Loucy (cell line): ENCODE measurements around the gene FPGS.

ENCODE experiments used
- H2AFZ ChIP-seq: fragments of 200-600 bp; sonication (generic); 2 replicates; pipeline ENCODE4 v1.6.0; 2016; ENCODE audit warnings: antibody characterized with exemption, mild to moderate bottlenecking, low read length, moderate library complexity
- H3F3A ChIP-seq: fragments of 200-600 bp; 2 replicates; pipeline ENCODE4 v1.6.0; 2016; ENCODE audit warnings: antibody characterized with exemption, low read depth, mild to moderate bottlenecking
- H3K27me3 ChIP-seq: fragments of 200-600 bp; sonication (generic); 2 replicates; pipeline ENCODE4 v1.6.1; 2014; ENCODE audit warnings: low read length, mild to moderate bottlenecking; ENCODE audit not compliant: insufficient read depth, poor library complexity, severe bottlenecking
- H3K36me3 ChIP-seq: fragments of 200-600 bp; sonication (generic); 2 replicates; pipeline ENCODE4 v1.6.1; 2016; ENCODE audit warnings: low read length; ENCODE audit not compliant: insufficient read depth
- H3K4me1 ChIP-seq: fragments of 200-600 bp; sonication (generic); 2 replicates; pipeline ENCODE4 v1.5.1; 2014; ENCODE audit warnings: low read length, mild to moderate bottlenecking; ENCODE audit not compliant: insufficient read depth, poor library complexity, severe bottlenecking
- H3K4me2 ChIP-seq: fragments of 200-600 bp; sonication (generic); 2 replicates; pipeline ENCODE4 v1.6.0; 2014; ENCODE audit warnings: antibody characterized with exemption, low read length, low read depth, mild to moderate bottlenecking; ENCODE audit not compliant: poor library complexity, severe bottlenecking
- H3K4me3 ChIP-seq: fragments of 200-600 bp; sonication (generic); 2 replicates; pipeline ENCODE4 v1.5.1; 2014; ENCODE audit warnings: low read length, mild to moderate bottlenecking, mixed read lengths; ENCODE audit not compliant: poor library complexity, severe bottlenecking
- H3K79me2 ChIP-seq: fragments of 200-600 bp; sonication (generic); 2 replicates; pipeline ENCODE4 v1.6.1; 2014; ENCODE audit warnings: low read length; ENCODE audit not compliant: insufficient read depth
- H3K9ac ChIP-seq: fragments of 200-600 bp; sonication (generic); 2 replicates; pipeline ENCODE4 v1.6.0; 2014; ENCODE audit warnings: mild to moderate bottlenecking, low read depth, low read length, moderate library complexity; ENCODE audit not compliant: poor library complexity, severe bottlenecking
- H3K9me2 ChIP-seq: fragments of 200-600 bp; sonication (generic); replicated peaks from 2 replicates; pipeline ENCODE4 v1.6.1; 2016; ENCODE audit warnings: low read depth, low read length, mixed read lengths
- H3K9me3 ChIP-seq: fragments of 200-600 bp; sonication (generic); 2 replicates; pipeline ENCODE4 v1.6.1; 2014; ENCODE audit warnings: mild to moderate bottlenecking, antibody characterized with exemption, low read length, low read depth; ENCODE audit not compliant: insufficient read depth
- H4K20me1 ChIP-seq: fragments of 200-600 bp; sonication (generic); 2 replicates; pipeline ENCODE4 v1.6.0; 2014; ENCODE audit warnings: antibody characterized with exemption, low read length, mild to moderate bottlenecking; ENCODE audit not compliant: insufficient read depth, poor library complexity, severe bottlenecking
- CTCF ChIP-seq: fragments of 200-600 bp; sonication (generic); conservative IDR thresholded peaks from 2 replicates; pipeline ENCODE4 v1.5.1; 2014; ENCODE audit warnings: mild to moderate bottlenecking, antibody characterized with exemption, low read length
- EZH2phosphoT487 ChIP-seq: fragments of 200-600 bp; IDR thresholded peaks from 2 replicates; pipeline ENCODE4 v1.6.1; 2018; ENCODE audit warnings: antibody characterized with exemption, mild to moderate bottlenecking, moderate library complexity, borderline replicate concordance

FPGS gene

GRCh38 chr9:127758843-127759242, 43.8 kb upstream of the FPGS start:
- no peaks in the 10 kb centered on the region for H3K9me3 ChIP-seq
- H3K27me3 ChIP-seq, result no peaks in the 10 kb centered on the region
- no peaks in the 10 kb centered on the region for H3K4me1 ChIP-seq
- no peaks in the 10 kb centered on the region for H3K9me2 ChIP-seq
- peaks cover 25% of the 10 kb centered on the region for H3K79me2 ChIP-seq
- H4K20me1 ChIP-seq, result peaks cover 15% of the 10 kb centered on the region
- peaks cover 33% of the 10 kb centered on the region; the same call in 1 of the 2 replicates for H3K36me3 ChIP-seq
- TF ChIP-seq CTCF, result no peak
- no peak for TF ChIP-seq EZH2phosphoT487
- no peak overlapping the region for H3K4me3 ChIP-seq
- H3K9ac ChIP-seq, result no peak overlapping the region
- H2AFZ ChIP-seq, result no peak overlapping the region
- no peak overlapping the region for H3K4me2 ChIP-seq
- H3F3A ChIP-seq, result no peaks in the 10 kb centered on the region

- H3K4me3 ChIP-seq, result no peak overlapping the region
- H3F3A ChIP-seq, result no peaks in the 10 kb centered on the region
- H3K4me2 ChIP-seq, result no peak overlapping the region
- no peaks in the 10 kb centered on the region for H3K9me3 ChIP-seq
- peaks cover 17% of the 10 kb centered on the region for H4K20me1 ChIP-seq
- peaks cover 39% of the 10 kb centered on the region; the same call in 1 of the 2 replicates for H3K36me3 ChIP-seq
- H3K9ac ChIP-seq, result no peak overlapping the region
- TF ChIP-seq CTCF (no peak), EZH2phosphoT487 (no peak)
- no peaks in the 10 kb centered on the region for H3K4me1 ChIP-seq
- H3K79me2 ChIP-seq, result peaks cover 44% of the 10 kb centered on the region
- H2AFZ ChIP-seq, result no peak overlapping the region
- no peaks in the 10 kb centered on the region for H3K9me2 ChIP-seq
- no peaks in the 10 kb centered on the region for H3K27me3 ChIP-seq
These were observed 41.6 kb upstream of the FPGS start for GRCh38 chr9:127761061-127761460.

- H3K4me3 ChIP-seq, result no peak overlapping the region
- H3K9me2 ChIP-seq, result no peaks in the 10 kb centered on the region
- H3K4me2 ChIP-seq, result no peak overlapping the region
- H3F3A ChIP-seq, result no peaks in the 10 kb centered on the region
- H3K36me3 ChIP-seq, result peaks cover 40% of the 10 kb centered on the region; the same call in 1 of the 2 replicates
- H4K20me1 ChIP-seq, result peaks cover 21% of the 10 kb centered on the region
- peaks cover 48% of the 10 kb centered on the region for H3K79me2 ChIP-seq
- no peaks in the 10 kb centered on the region for H3K9me3 ChIP-seq
- TF ChIP-seq EZH2phosphoT487 (no peak), CTCF (no peak)
- H3K4me1 ChIP-seq, result no peaks in the 10 kb centered on the region
- H2AFZ ChIP-seq, result no peak overlapping the region
- no peak overlapping the region for H3K9ac ChIP-seq
- H3K27me3 ChIP-seq, result no peaks in the 10 kb centered on the region
These were observed 41.2 kb upstream of the FPGS start for GRCh38 chr9:127761491-127761956.
